OCI-LY3 (cell line): Measurements from ENCODE around the gene TMC2.

Source experiments
- CTCF ChIP-seq: fragments of 200-600, 300-600 bp; sonication (generic); IDR thresholded peaks from 2 replicates; pipeline ENCODE4 v1.5.1; 2014; ENCODE audit warnings: antibody characterized with exemption, low read length, low read depth
- EZH2phosphoT487 ChIP-seq: fragments of 200-600 bp; shearing (Covaris generic); IDR thresholded peaks from 2 replicates; pipeline ENCODE4 v1.6.1; 2018; ENCODE audit warnings: antibody characterized with exemption, mixed run types, low read depth

- TF ChIP-seq CTCF: no peak
- TF ChIP-seq EZH2phosphoT487: no peak
Measured at GRCh38 chr20:2527762-2528161, 8.6 kb upstream of the TMC2 start.
